ENCODE data around the gene APBA2.

- TF ChIP-seq CTCF (IDR thresholded peaks at IDR 0.05; ENCODE audit: low read length) (no peak), EZH2phosphoT487 (IDR thresholded peaks at IDR 0.05; ENCODE audit: low read length) (no peak)
Observed at GRCh38 chr15:28900041-28900891, 14.5 kb downstream of the APBA2 start.

All from MM.1S (cell line).